Neutrophil (primary cell): ENCODE data around the gene SPTSSB.

Experiments used
- H3K27ac ChIP-seq: fragments of 200-600 bp; sonication (generic); 2 replicates; pipeline ENCODE4 v1.5.1; 2016; ENCODE audit warnings: mild to moderate bottlenecking, moderate library complexity
- H3K27me3 ChIP-seq: fragments of 200-600 bp; sonication (generic); 2 replicates; pipeline ENCODE4 v1.6.0; 2016; ENCODE audit warnings: mild to moderate bottlenecking
- H3K36me3 ChIP-seq: fragments of 200-600 bp; sonication (generic); 2 replicates; pipeline ENCODE4 v1.5.1; 2017
- H3K4me1 ChIP-seq, 2 experiments: fragments of 200-600 bp in 1 of 2; sonication (generic) in 1 of 2; 1 replicate in 1 of 2; 2 replicates in 1 of 2; pipeline versions ENCODE4 v1.5.1 to v1.6.1; 2013 to 2016; ENCODE audit warnings: low read depth in 1 of 2, low read length in 1 of 2, mild to moderate bottlenecking in 1 of 2, moderate library complexity in 1 of 2; ENCODE audit not compliant: control insufficient read depth in 1 of 2, insufficient read depth in 1 of 2
- H3K4me3 ChIP-seq, 2 experiments: fragments of 200-600 bp in 1 of 2; sonication (generic) in 1 of 2; 1 replicate in 1 of 2; 2 replicates in 1 of 2; pipeline ENCODE4 v1.5.1; 2013 to 2016; ENCODE audit warnings: low read depth in 1 of 2, low read length in 1 of 2, mild to moderate bottlenecking in 1 of 2, moderate library complexity in 1 of 2
- H3K9me3 ChIP-seq: fragments of 200-600 bp; sonication (generic); 2 replicates; pipeline ENCODE4 v1.5.1; 2016
- CTCF ChIP-seq: fragments of 200-600 bp; sonication (generic); IDR thresholded peaks from 2 replicates; pipeline ENCODE4 v1.5.1; 2016; ENCODE audit warnings: antibody characterized with exemption

The SPTSSB gene

GRCh38 chr3:161371441-161372320 lies at the start of gene SPTSSB:
Gene SPTSSB, minus strand, starts transcription at chr3:161371517. Its CDS starts 25,194 bp downstream, at chr3:161346323.
- Histone ChIP-seq H3K9me3 (no peaks in the 10 kb centered on the region), H3K27ac (no peak within 1 kb of the TSS), H3K4me1 (peaks cover 16 to 19% of the 10 kb centered on the region in 2 experiments), H3K27me3 (peaks cover 93% of the 10 kb centered on the region), H3K4me3 (peak within 1 kb of the TSS in 1 of 2 experiments; percentile 39), H3K36me3 (no peaks in the 10 kb centered on the region)
- TF ChIP-seq CTCF: no peak

DNA sequence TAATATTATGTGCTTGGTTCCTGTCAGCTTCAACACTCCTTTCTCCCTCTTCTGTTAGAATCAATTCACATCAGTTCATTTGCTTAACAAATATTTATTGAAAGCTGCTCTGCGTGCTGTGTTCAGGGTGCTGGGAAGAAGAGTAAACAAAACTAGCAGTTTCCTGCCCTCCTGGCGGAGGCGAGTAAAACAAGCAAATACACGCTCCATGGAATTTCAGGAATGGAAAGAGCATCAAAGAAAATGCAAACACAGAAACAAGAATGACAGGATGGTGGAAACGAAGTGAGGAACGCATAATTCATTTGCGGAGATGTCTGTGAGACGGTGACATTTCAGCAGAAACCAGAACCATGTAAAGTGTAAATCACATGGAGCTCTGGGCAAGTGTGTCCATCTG lies 49.4 kb upstream of the SPTSSB start:
- no peak overlapping the region for H3K4me3 ChIP-seq
- H3K36me3 ChIP-seq: no peaks in the 10 kb centered on the region
- H3K27ac ChIP-seq: no peak overlapping the region
- TF ChIP-seq CTCF: no peak
- no peaks in the 10 kb centered on the region for H3K27me3 ChIP-seq
- H3K9me3 ChIP-seq: no peaks in the 10 kb centered on the region
- no peaks in the 10 kb centered on the region for H3K4me1 ChIP-seq

GRCh38 chr3:161419555-161420333 lies 48.4 kb upstream of the SPTSSB start:
- Histone ChIP-seq H3K27ac (no peak overlapping the region), H3K9me3 (no peaks in the 10 kb centered on the region), H3K36me3 (no peaks in the 10 kb centered on the region), H3K4me1 (no peaks in the 10 kb centered on the region), H3K27me3 (no peaks in the 10 kb centered on the region), H3K4me3 (no peak overlapping the region)
- no peak for TF ChIP-seq CTCF

DNA sequence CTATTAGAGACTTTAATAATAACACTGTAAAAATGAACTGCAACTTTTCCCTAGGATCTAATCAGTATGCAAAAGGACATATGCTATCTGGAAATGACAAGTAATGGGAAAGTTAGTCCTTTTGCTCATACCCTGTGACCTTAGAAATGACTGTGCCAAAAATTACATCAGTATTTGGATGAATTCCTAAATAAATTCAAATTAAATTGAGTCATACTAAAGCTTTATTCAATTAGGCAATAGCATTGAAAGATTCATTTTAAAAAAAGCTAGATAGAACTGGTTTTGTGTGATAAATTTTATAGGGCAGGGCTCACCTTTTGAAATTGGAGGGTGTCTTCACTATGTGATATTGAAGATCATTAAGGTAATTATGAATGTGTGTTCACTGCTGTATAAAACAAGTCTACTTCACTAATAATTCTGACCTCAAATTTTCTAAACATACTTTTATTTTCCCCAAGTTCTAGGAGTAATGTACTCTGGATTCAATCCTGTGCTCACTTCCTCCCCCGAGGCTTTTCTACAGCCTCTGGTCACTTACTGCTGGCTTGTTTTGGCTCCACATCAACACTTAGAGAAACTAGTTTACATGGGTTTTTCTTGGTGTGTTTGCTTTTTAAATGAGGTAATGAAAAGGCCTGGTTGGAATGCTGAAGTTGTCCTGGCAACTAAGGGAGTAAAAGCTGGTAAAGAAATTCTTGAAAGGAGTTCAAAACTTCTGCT lies 44.4 kb upstream of the SPTSSB start:
- H3K9me3 ChIP-seq: no peaks in the 10 kb centered on the region
- H3K27me3 ChIP-seq: no peaks in the 10 kb centered on the region
- no peak overlapping the region for H3K4me3 ChIP-seq
- no peaks in the 10 kb centered on the region for H3K36me3 ChIP-seq
- no peak for TF ChIP-seq CTCF
- no peaks in the 10 kb centered on the region for H3K4me1 ChIP-seq
- no peak overlapping the region for H3K27ac ChIP-seq

DNA sequence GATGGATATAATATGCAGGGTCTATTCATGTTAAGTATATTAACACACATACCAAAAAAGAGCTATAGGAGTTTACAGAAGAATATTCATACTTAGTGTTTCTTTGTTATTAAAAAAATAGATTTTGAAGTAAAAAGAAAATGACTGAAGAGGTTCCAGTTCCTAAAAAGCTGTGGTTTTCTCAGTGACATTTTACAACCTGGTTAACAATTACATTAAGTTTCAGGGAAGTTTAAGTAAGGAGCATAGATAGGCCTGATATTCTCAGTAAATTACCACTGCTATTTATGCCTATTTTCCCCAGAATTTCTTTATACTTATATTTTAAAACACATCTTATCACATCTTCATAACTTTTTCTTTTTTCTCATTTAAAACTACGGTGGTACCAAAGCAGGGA lies 43.6 kb upstream of the SPTSSB start:
- H3K4me1 ChIP-seq: no peaks in the 10 kb centered on the region
- H3K4me3 ChIP-seq: no peak overlapping the region
- no peaks in the 10 kb centered on the region for H3K27me3 ChIP-seq
- H3K27ac ChIP-seq: no peak overlapping the region
- H3K36me3 ChIP-seq: no peaks in the 10 kb centered on the region
- no peak for TF ChIP-seq CTCF
- H3K9me3 ChIP-seq: no peaks in the 10 kb centered on the region
